ENCODE measurements around the gene AP1M2.

The AP1M2 gene

GRCh38 chr19:10587022-10587838 lies at the start of gene AP1M2:
TSS of gene AP1M2 (minus strand) at chr19:10587312. CDS start at chr19:10587231, 81 bp downstream.
- no peak for DNase-seq (ENCODE audit: low read depth in 3 of 3)

GRCh38 chr19:10636304-10636972 lies 49.3 kb upstream of the AP1M2 start:
- DNase-seq (ENCODE audit: low read depth in 3 of 3) = no peak

- DNase-seq (ENCODE audit: low read depth in 3 of 3) = no peak
Observed at GRCh38 chr19:10634963-10635362, 47.9 kb upstream of the AP1M2 start.

- no peak for DNase-seq (ENCODE audit: low read depth in 3 of 3)
Observed at GRCh38 chr19:10634430-10634829, 47.3 kb upstream of the AP1M2 start.

- DNase-seq (ENCODE audit: low read depth in 3 of 3) = no peak
Observed at GRCh38 chr19:10631874-10632273, 44.8 kb upstream of the AP1M2 start.

- no peak for DNase-seq (ENCODE audit: low read depth in 3 of 3)
Observed at GRCh38 chr19:10625762-10626138, 38.6 kb upstream of the AP1M2 start.

GRCh38 chr19:10625003-10625761 lies 38.1 kb upstream of the AP1M2 start, which contains the start of gene SLC44A2:
TSS of gene SLC44A2 (plus strand) at chr19:10625553. CDS start at chr19:10625634, 81 bp downstream.
- DNase-seq (ENCODE audit: low read depth in 3 of 3) = no peak

GRCh38 chr19:10624585-10624984 lies 37.5 kb upstream of the AP1M2 start:
- no peak for DNase-seq (ENCODE audit: low read depth in 3 of 3)

GRCh38 chr19:10621966-10622365 lies 34.9 kb upstream of the AP1M2 start:
- no peak for DNase-seq (ENCODE audit: low read depth in 3 of 3)

GRCh38 chr19:10620786-10621185 lies 33.7 kb upstream of the AP1M2 start:
- DNase-seq (ENCODE audit: low read depth in 3 of 3) = no peak

GRCh38 chr19:10618846-10619245 lies 31.7 kb upstream of the AP1M2 start:
- no peak for DNase-seq (ENCODE audit: low read depth in 3 of 3)

- no peak for DNase-seq (ENCODE audit: low read depth in 3 of 3)
Observed at GRCh38 chr19:10617409-10618121, 30.5 kb upstream of the AP1M2 start.

- no peak for DNase-seq (ENCODE audit: low read depth in 3 of 3)
Observed at GRCh38 chr19:10615429-10616023, 28.4 kb upstream of the AP1M2 start.

GRCh38 chr19:10612499-10613119 lies 25.5 kb upstream of the AP1M2 start:
- DNase-seq (ENCODE audit: low read depth in 3 of 3) = no peak

GRCh38 chr19:10611907-10612306 lies 24.8 kb upstream of the AP1M2 start:
- no peak for DNase-seq (ENCODE audit: low read depth in 3 of 3)

- DNase-seq (ENCODE audit: low read depth in 3 of 3) = no peak
Observed at GRCh38 chr19:10604460-10604980, 17.4 kb upstream of the AP1M2 start.

- no peak for DNase-seq (ENCODE audit: low read depth in 3 of 3)
Observed at GRCh38 chr19:10603873-10604459, 16.9 kb upstream of the AP1M2 start.

GRCh38 chr19:10603084-10603872 lies 16.2 kb upstream of the AP1M2 start:
- DNase-seq (ENCODE audit: low read depth in 3 of 3) = peak; percentile 51 to 61 (median 57)

GRCh38 chr19:10602330-10603083 lies 15.4 kb upstream of the AP1M2 start:
- DNase-seq (ENCODE audit: low read depth in 3 of 3) = peak; percentile 78 to 91 (median 79)
